ENCODE results near the gene ROS1. TPM values are rescaled to one million over a fixed set of nuclear protein-coding genes. Genes with fewer than 3 reads are reported as not detected.

The ROS1 gene
- total and polyA plus RNA-seq, 11 donors, result 0.01 to 0.07 (median 0.05) TPM; not detected in 7

- DNase-seq (no peak), ATAC-seq (no peak)
- no peaks in the 10 kb centered on the region for H3K4me1 ChIP-seq
- H3K4me3 ChIP-seq, result no peak overlapping the region
- intact Hi-C loops (cut with DNase I), result loop anchor here (2.0 to 10.0 kb wide), 7 partner anchors 35 to 542 kb away; no protein-coding TSS in a partner anchor
- H3K27ac ChIP-seq, result no peak overlapping the region
- WGBS, 4 donors, result 29 to 40% (median 33%) methylated on average over 4 of the region's 4 CpGs
- H3K9me3 ChIP-seq, result no peaks in the 10 kb centered on the region
- no peaks in the 10 kb centered on the region for H3K36me3 ChIP-seq
- TF ChIP-seq POLR2A (IDR thresholded peaks at IDR 0.05) (no peak), CTCF (IDR thresholded peaks at IDR 0.05) (peak in 11 of 12 donors; percentile 10 to 55 (median 41))
- no peaks in the 10 kb centered on the region for H3K27me3 ChIP-seq
Measured at GRCh38 chr6:117317261-117317660, 108.5 kb downstream of the ROS1 start.

GRCh38 chr6:117311726-117312125 lies 114.0 kb downstream of the ROS1 start:
- Histone ChIP-seq H3K4me3 (no peak overlapping the region), H3K27me3 (no peaks in the 10 kb centered on the region), H3K4me1 (no peaks in the 10 kb centered on the region), H3K36me3 (no peaks in the 10 kb centered on the region), H3K9me3 (no peaks in the 10 kb centered on the region), H3K27ac (no peak overlapping the region)
- 89 to 96% (median 93%) methylated on average over 1 of the region's 1 CpG for WGBS, 4 donors
- DNase-seq (no peak), ATAC-seq (no peak)
- TF ChIP-seq CTCF (IDR thresholded peaks at IDR 0.05), result no peak
- no peak for TF ChIP-seq POLR2A (IDR thresholded peaks at IDR 0.05)
- intact Hi-C loops (cut with DNase I), result loop anchor here in 4 of 10 donors (10.0 kb wide), 3 partner anchors 337 to 537 kb away; no protein-coding TSS in a partner anchor

- no peak for DNase-seq
- Histone ChIP-seq H3K27ac (no peak overlapping the region), H3K4me1 (no peaks in the 10 kb centered on the region), H3K4me3 (no peak overlapping the region), H3K36me3 (no peaks in the 10 kb centered on the region), H3K27me3 (no peaks in the 10 kb centered on the region), H3K9me3 (no peaks in the 10 kb centered on the region)
- no peak for ATAC-seq
- intact Hi-C loops (cut with DNase I), result loop anchor here in 4 of 10 donors (10.0 kb wide), 3 partner anchors 337 to 537 kb away; no protein-coding TSS in a partner anchor
- TF ChIP-seq CTCF (IDR thresholded peaks at IDR 0.05) (no peak), POLR2A (IDR thresholded peaks at IDR 0.05) (no peak)
- WGBS, 4 donors, result 68 to 79% (median 76%) methylated on average over 3 of the region's 3 CpGs
Measured at GRCh38 chr6:117311310-117311709, 114.4 kb downstream of the ROS1 start.

- Histone ChIP-seq H3K4me3 (no peak overlapping the region), H3K9me3 (no peaks in the 10 kb centered on the region), H3K4me1 (no peaks in the 10 kb centered on the region), H3K36me3 (no peaks in the 10 kb centered on the region), H3K27ac (no peak overlapping the region), H3K27me3 (no peaks in the 10 kb centered on the region)
- no peak for DNase-seq
- no peak for ATAC-seq
- TF ChIP-seq POLR2A (IDR thresholded peaks at IDR 0.05), result no peak
- no peak for TF ChIP-seq CTCF (IDR thresholded peaks at IDR 0.05)
- intact Hi-C loops (cut with DNase I), result loop anchor here in 4 of 10 donors (10.0 kb wide), 3 partner anchors 335 to 535 kb away; no protein-coding TSS in a partner anchor
Measured at GRCh38 chr6:117309611-117310010, 116.1 kb downstream of the ROS1 start.
